ENCODE measurements around the gene DNAH11.

DNAH11 gene

GRCh38 chr7:21902240-21902639 is 359.4 kb downstream of the DNAH11 start:
- Histone ChIP-seq H3K4me2 (ENCODE audit: low read length) (no peak overlapping the region), H2BK15ac (replicated peaks; ENCODE audit: low read depth) (no peak overlapping the region), H2AK5ac (ENCODE audit: low read length) (no peak overlapping the region), H3K56ac (ENCODE audit: low read length) (no peak overlapping the region), H3K4ac (ENCODE audit: low read depth, low read length) (no peak overlapping the region), H2BK120ac (ENCODE audit: low read depth, low read length) (no peak overlapping the region), H3K9ac (ENCODE audit: low read length) (no peak overlapping the region), H2BK5ac (ENCODE audit: low read length) (no peak overlapping the region), H3K79me1 (ENCODE audit: low read length) (no peaks in the 10 kb centered on the region), H3K23ac (ENCODE audit: low read length) (no peak overlapping the region), H4K5ac (ENCODE audit: low read length) (no peak overlapping the region), H4K8ac (ENCODE audit: low read depth, low read length) (no peak overlapping the region), H3K18ac (ENCODE audit: low read length) (no peak overlapping the region), H3K36me3 (ENCODE audit: control insufficient read depth, insufficient read depth, low read length) (peaks cover 6% of the 10 kb centered on the region), H3K4me3 (ENCODE audit: low read length) (no peak overlapping the region), H3K27ac (ENCODE audit: low read depth, low read length) (no peak overlapping the region), H3K27me3 (ENCODE audit: insufficient read depth, low read length, poor library complexity) (no peaks in the 10 kb centered on the region), H3K4me1 (ENCODE audit: control insufficient read depth, low read depth, low read length) (no peaks in the 10 kb centered on the region), H3K79me2 (ENCODE audit: control insufficient read depth, insufficient read depth, low read length) (no peaks in the 10 kb centered on the region)
- no peak for DNase-seq
- WGBS (ENCODE audit: extremely low coverage, insufficient coverage, low lambda C conversion rate), result no CpG with 5 or more reads among the region's 5 CpGs

GRCh38 chr7:21903020-21903786 is 360.4 kb downstream of the DNAH11 start:
- Histone ChIP-seq H3K27ac (ENCODE audit: low read depth, low read length) (no peak overlapping the region), H2BK5ac (ENCODE audit: low read length) (no peak overlapping the region), H3K56ac (ENCODE audit: low read length) (no peak overlapping the region), H3K27me3 (ENCODE audit: insufficient read depth, low read length, poor library complexity) (no peaks in the 10 kb centered on the region), H3K79me2 (ENCODE audit: control insufficient read depth, insufficient read depth, low read length) (no peaks in the 10 kb centered on the region), H3K4me2 (ENCODE audit: low read length) (no peak overlapping the region), H2BK120ac (ENCODE audit: low read depth, low read length) (no peak overlapping the region), H3K36me3 (ENCODE audit: control insufficient read depth, insufficient read depth, low read length) (peaks cover 6% of the 10 kb centered on the region), H3K23ac (ENCODE audit: low read length) (no peak overlapping the region), H3K4me3 (ENCODE audit: low read length) (no peak overlapping the region), H4K8ac (ENCODE audit: low read depth, low read length) (no peak overlapping the region), H3K4me1 (ENCODE audit: control insufficient read depth, low read depth, low read length) (no peaks in the 10 kb centered on the region), H2AK5ac (ENCODE audit: low read length) (no peak overlapping the region), H4K5ac (ENCODE audit: low read length) (no peak overlapping the region), H3K79me1 (ENCODE audit: low read length) (no peaks in the 10 kb centered on the region), H3K4ac (ENCODE audit: low read depth, low read length) (no peak overlapping the region), H2BK15ac (replicated peaks; ENCODE audit: low read depth) (no peak overlapping the region), H3K18ac (ENCODE audit: low read length) (no peak overlapping the region), H3K9ac (ENCODE audit: low read length) (no peak overlapping the region)
- DNase-seq, result no peak
- no CpG with 5 or more reads among the region's 14 CpGs for WGBS (ENCODE audit: extremely low coverage, insufficient coverage, low lambda C conversion rate)

- Histone ChIP-seq H2BK15ac (replicated peaks; ENCODE audit: low read depth) (no peak overlapping the region), H3K4me1 (ENCODE audit: control insufficient read depth, low read depth, low read length) (no peaks in the 10 kb centered on the region), H3K4me3 (ENCODE audit: low read length) (no peak overlapping the region), H3K27ac (ENCODE audit: low read depth, low read length) (no peak overlapping the region), H4K5ac (ENCODE audit: low read length) (no peak overlapping the region), H3K9ac (ENCODE audit: low read length) (no peak overlapping the region), H4K8ac (ENCODE audit: low read depth, low read length) (no peak overlapping the region), H3K23ac (ENCODE audit: low read length) (no peak overlapping the region), H3K36me3 (ENCODE audit: control insufficient read depth, insufficient read depth, low read length) (no peaks in the 10 kb centered on the region), H3K4me2 (ENCODE audit: low read length) (no peak overlapping the region), H2BK5ac (ENCODE audit: low read length) (no peak overlapping the region), H3K79me1 (ENCODE audit: low read length) (no peaks in the 10 kb centered on the region), H2BK120ac (ENCODE audit: low read depth, low read length) (no peak overlapping the region), H3K18ac (ENCODE audit: low read length) (no peak overlapping the region), H3K79me2 (ENCODE audit: control insufficient read depth, insufficient read depth, low read length) (no peaks in the 10 kb centered on the region), H3K56ac (ENCODE audit: low read length) (no peak overlapping the region), H3K27me3 (ENCODE audit: insufficient read depth, low read length, poor library complexity) (no peaks in the 10 kb centered on the region), H3K4ac (ENCODE audit: low read depth, low read length) (no peak overlapping the region), H2AK5ac (ENCODE audit: low read length) (no peak overlapping the region)
- no CpG with 5 or more reads among the region's 5 CpGs for WGBS (ENCODE audit: extremely low coverage, insufficient coverage, low lambda C conversion rate)
- DNase-seq, result no peak
Measured at GRCh38 chr7:21908746-21909145, 365.9 kb downstream of the DNAH11 start.

GRCh38 chr7:21910253-21910652 is 367.4 kb downstream of the DNAH11 start:
- H3K79me1 ChIP-seq (ENCODE audit: low read length), result no peaks in the 10 kb centered on the region
- H2BK120ac ChIP-seq (ENCODE audit: low read depth, low read length), result no peak overlapping the region
- no peak overlapping the region for H4K8ac ChIP-seq (ENCODE audit: low read depth, low read length)
- H3K18ac ChIP-seq (ENCODE audit: low read length), result no peak overlapping the region
- no CpG with 5 or more reads among the region's 6 CpGs for WGBS (ENCODE audit: extremely low coverage, insufficient coverage, low lambda C conversion rate)
- no peak overlapping the region for H3K27ac ChIP-seq (ENCODE audit: low read depth, low read length)
- H2BK15ac ChIP-seq (replicated peaks; ENCODE audit: low read depth), result no peak overlapping the region
- no peak overlapping the region for H3K56ac ChIP-seq (ENCODE audit: low read length)
- no peak overlapping the region for H3K9ac ChIP-seq (ENCODE audit: low read length)
- no peak overlapping the region for H3K4ac ChIP-seq (ENCODE audit: low read depth, low read length)
- H3K4me2 ChIP-seq (ENCODE audit: low read length), result no peak overlapping the region
- H3K23ac ChIP-seq (ENCODE audit: low read length), result no peak overlapping the region
- no peak overlapping the region for H4K5ac ChIP-seq (ENCODE audit: low read length)
- H3K79me2 ChIP-seq (ENCODE audit: control insufficient read depth, insufficient read depth, low read length), result no peaks in the 10 kb centered on the region
- no peaks in the 10 kb centered on the region for H3K36me3 ChIP-seq (ENCODE audit: control insufficient read depth, insufficient read depth, low read length)
- no peak for DNase-seq
- no peak overlapping the region for H3K4me3 ChIP-seq (ENCODE audit: low read length)
- no peaks in the 10 kb centered on the region for H3K4me1 ChIP-seq (ENCODE audit: control insufficient read depth, low read depth, low read length)
- H2BK5ac ChIP-seq (ENCODE audit: low read length), result no peak overlapping the region
- H3K27me3 ChIP-seq (ENCODE audit: insufficient read depth, low read length, poor library complexity), result no peaks in the 10 kb centered on the region
- H2AK5ac ChIP-seq (ENCODE audit: low read length), result no peak overlapping the region

GRCh38 chr7:21911341-21911875 is 368.6 kb downstream of the DNAH11 start:
- Histone ChIP-seq H2BK120ac (ENCODE audit: low read depth, low read length) (no peak overlapping the region), H4K8ac (ENCODE audit: low read depth, low read length) (no peak overlapping the region), H3K23ac (ENCODE audit: low read length) (no peak overlapping the region), H3K27ac (ENCODE audit: low read depth, low read length) (no peak overlapping the region), H2AK5ac (ENCODE audit: low read length) (no peak overlapping the region), H4K5ac (ENCODE audit: low read length) (no peak overlapping the region), H3K4me3 (ENCODE audit: low read length) (no peak overlapping the region), H2BK15ac (replicated peaks; ENCODE audit: low read depth) (no peak overlapping the region), H2BK5ac (ENCODE audit: low read length) (no peak overlapping the region), H3K79me1 (ENCODE audit: low read length) (no peaks in the 10 kb centered on the region), H3K79me2 (ENCODE audit: control insufficient read depth, insufficient read depth, low read length) (no peaks in the 10 kb centered on the region), H3K4me2 (ENCODE audit: low read length) (no peak overlapping the region), H3K9ac (ENCODE audit: low read length) (no peak overlapping the region), H3K18ac (ENCODE audit: low read length) (no peak overlapping the region), H3K4ac (ENCODE audit: low read depth, low read length) (no peak overlapping the region), H3K36me3 (ENCODE audit: control insufficient read depth, insufficient read depth, low read length) (no peaks in the 10 kb centered on the region), H3K56ac (ENCODE audit: low read length) (no peak overlapping the region), H3K4me1 (ENCODE audit: control insufficient read depth, low read depth, low read length) (no peaks in the 10 kb centered on the region), H3K27me3 (ENCODE audit: insufficient read depth, low read length, poor library complexity) (no peaks in the 10 kb centered on the region)
- DNase-seq, result no peak
- WGBS (ENCODE audit: extremely low coverage, insufficient coverage, low lambda C conversion rate), result no CpG with 5 or more reads among the region's 8 CpGs

- no peak overlapping the region for H3K4ac ChIP-seq (ENCODE audit: low read depth, low read length)
- DNase-seq, result no peak
- H3K23ac ChIP-seq (ENCODE audit: low read length), result no peak overlapping the region
- H3K4me1 ChIP-seq (ENCODE audit: control insufficient read depth, low read depth, low read length), result no peaks in the 10 kb centered on the region
- WGBS (ENCODE audit: extremely low coverage, insufficient coverage, low lambda C conversion rate), result no CpG with 5 or more reads among the region's 7 CpGs
- no peak overlapping the region for H2AK5ac ChIP-seq (ENCODE audit: low read length)
- no peak overlapping the region for H2BK15ac ChIP-seq (replicated peaks; ENCODE audit: low read depth)
- H4K8ac ChIP-seq (ENCODE audit: low read depth, low read length), result no peak overlapping the region
- no peaks in the 10 kb centered on the region for H3K79me2 ChIP-seq (ENCODE audit: control insufficient read depth, insufficient read depth, low read length)
- no peak overlapping the region for H4K5ac ChIP-seq (ENCODE audit: low read length)
- H2BK5ac ChIP-seq (ENCODE audit: low read length), result no peak overlapping the region
- no peak overlapping the region for H3K4me2 ChIP-seq (ENCODE audit: low read length)
- H3K4me3 ChIP-seq (ENCODE audit: low read length), result no peak overlapping the region
- H3K36me3 ChIP-seq (ENCODE audit: control insufficient read depth, insufficient read depth, low read length), result no peaks in the 10 kb centered on the region
- no peak overlapping the region for H3K9ac ChIP-seq (ENCODE audit: low read length)
- H3K79me1 ChIP-seq (ENCODE audit: low read length), result no peaks in the 10 kb centered on the region
- no peak overlapping the region for H3K18ac ChIP-seq (ENCODE audit: low read length)
- no peak overlapping the region for H3K27ac ChIP-seq (ENCODE audit: low read depth, low read length)
- no peak overlapping the region for H2BK120ac ChIP-seq (ENCODE audit: low read depth, low read length)
- H3K27me3 ChIP-seq (ENCODE audit: insufficient read depth, low read length, poor library complexity), result no peaks in the 10 kb centered on the region
- no peak overlapping the region for H3K56ac ChIP-seq (ENCODE audit: low read length)
Measured at GRCh38 chr7:21912305-21912704, 369.5 kb downstream of the DNAH11 start.
